ENCODE measurements around the gene RUNDC3A.
A peak's percentile ranks its signal among the peaks of the same experiment; 100 is the strongest.

DNA sequence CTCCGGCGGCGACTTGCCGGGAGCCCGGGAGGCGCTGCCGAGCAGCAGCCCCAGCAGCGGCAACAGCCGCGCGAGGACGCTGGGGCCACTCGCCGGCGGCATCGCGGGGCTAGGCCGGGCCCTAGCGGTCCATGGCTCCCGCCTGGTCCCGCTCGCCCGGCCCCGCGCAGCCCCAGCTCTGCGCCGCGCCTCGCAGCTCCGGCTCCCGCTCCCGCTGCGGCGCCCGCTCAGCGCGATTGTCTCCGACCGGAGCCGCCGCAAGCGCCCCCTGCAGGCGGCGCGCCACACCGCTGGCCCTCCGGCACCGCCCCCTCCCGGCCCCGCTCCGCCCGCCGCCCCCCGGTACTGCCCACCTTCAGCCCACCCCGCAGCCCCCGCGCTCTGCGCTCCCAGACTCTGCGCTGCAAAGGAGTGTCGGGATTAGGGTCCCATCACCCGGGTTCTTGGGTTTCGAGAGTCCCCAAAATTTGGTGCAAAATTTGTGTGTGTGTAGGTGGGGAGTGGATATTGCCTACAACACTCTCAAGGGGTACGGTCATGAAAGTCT lies 55.3 kb downstream of the RUNDC3A start, which contains the start of gene FAM171A2:
- TF ChIP-seq EZH2 (IDR thresholded peaks at IDR 0.05; ENCODE audit: borderline replicate concordance, low read length) = no peak
- TF ChIP-seq, protein P1, sequence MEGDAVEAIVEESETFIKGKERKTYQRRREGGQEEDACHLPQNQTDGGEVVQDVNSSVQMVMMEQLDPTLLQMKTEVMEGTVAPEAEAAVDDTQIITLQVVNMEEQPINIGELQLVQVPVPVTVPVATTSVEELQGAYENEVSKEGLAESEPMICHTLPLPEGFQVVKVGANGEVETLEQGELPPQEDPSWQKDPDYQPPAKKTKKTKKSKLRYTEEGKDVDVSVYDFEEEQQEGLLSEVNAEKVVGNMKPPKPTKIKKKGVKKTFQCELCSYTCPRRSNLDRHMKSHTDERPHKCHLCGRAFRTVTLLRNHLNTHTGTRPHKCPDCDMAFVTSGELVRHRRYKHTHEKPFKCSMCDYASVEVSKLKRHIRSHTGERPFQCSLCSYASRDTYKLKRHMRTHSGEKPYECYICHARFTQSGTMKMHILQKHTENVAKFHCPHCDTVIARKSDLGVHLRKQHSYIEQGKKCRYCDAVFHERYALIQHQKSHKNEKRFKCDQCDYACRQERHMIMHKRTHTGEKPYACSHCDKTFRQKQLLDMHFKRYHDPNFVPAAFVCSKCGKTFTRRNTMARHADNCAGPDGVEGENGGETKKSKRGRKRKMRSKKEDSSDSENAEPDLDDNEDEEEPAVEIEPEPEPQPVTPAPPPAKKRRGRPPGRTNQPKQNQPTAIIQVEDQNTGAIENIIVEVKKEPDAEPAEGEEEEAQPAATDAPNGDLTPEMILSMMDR (conservative IDR thresholded peaks at IDR 0.05 in 1 of 2, IDR thresholded peaks at IDR 0.05 in 1 of 2; ENCODE audit: extremely low read depth in 1 of 2, insufficient read depth in 1 of 2, low read depth in 1 of 2, low read length in 2 of 2) = peak; percentile 22 to 53
